Measurements from ENCODE around the gene CLPSL1. TPM values are rescaled to one million over a fixed set of nuclear protein-coding genes. Genes with fewer than 3 reads are reported as not detected.

CLPSL1 gene
- total and polyA plus RNA-seq, 2 of the 8 experiments (the other 6 are each of a cell fraction or from before 2014, with no cell fraction given), result not detected

DNA sequence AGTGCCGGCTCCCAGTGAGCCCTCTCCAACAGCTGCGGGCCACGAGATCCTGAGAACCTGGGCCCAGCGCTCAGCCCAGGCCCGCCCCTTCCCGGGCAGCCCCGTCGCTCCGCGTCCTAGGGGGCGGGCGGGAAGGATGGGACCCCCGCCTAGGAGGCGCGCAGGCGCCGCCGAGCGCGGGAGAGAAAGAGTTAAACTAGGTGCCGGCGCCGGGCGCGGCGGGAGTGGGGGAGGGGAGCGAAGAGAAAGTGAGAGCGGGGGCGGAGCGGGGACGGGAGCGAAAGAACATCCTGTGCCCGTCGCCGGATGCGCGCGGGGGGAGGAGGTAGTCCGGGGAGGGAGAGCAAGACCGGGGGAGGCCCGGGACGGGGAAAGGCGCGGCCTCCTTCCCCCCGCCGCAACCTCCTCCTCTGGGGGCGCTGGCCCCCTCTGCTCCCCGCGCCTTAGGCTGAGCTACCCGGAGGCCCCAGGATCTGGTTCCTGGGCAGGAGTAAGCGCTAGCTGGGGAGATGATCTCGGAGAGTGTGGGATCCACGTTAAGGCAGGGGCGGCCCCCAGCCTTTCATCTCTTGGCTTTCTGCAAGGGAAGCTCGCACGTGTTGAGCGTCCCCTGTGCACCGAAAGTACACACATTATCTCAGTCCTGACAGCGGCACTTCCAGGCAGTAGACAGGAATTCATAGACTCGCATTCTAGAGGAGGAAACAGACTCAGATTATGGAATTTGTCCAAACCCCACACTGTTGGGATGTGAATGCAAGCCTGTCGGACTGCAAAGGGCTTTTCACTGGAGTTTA, 48.9 kb upstream of the CLPSL1 start:
- WGBS, 2 experiments (ENCODE audit: extremely low coverage in 1 of 2, insufficient coverage in 1 of 2, insufficient read length in 1 of 2, insufficient replicate concordance in 2 of 2, low coverage in 1 of 2, low lambda C conversion rate in 2 of 2, missing lambda C conversion rate in 1 of 2), result 3% methylated on average over 26 of the region's 61 CpGs; no CpG with 5 or more reads in 1 of the 2 experiments
- POLR2A ChIA-PET (ENCODE audit: partially characterized antibody), result interaction anchor here (0.6 to 2.7 kb wide), 15 partner anchors 8 to 234 kb away, joined by 3 to 9 read pairs (median 4); partner anchors contain the start of gene FKBP5
- no peak for FAIRE-seq
- TF ChIP-seq EP300 (IDR thresholded peaks at IDR 0.05; ENCODE audit: borderline replicate concordance in 1 of 2, low read depth in 2 of 2, low read length in 2 of 2) (peak in 1 of 2 experiments; percentile 89; a peak in 2 of 3 replicates), SAP30 (IDR thresholded peaks at IDR 0.05; ENCODE audit: insufficient read depth, insufficient replicate concordance, low read length) (peak; percentile 71), PHF8 (conservative IDR thresholded peaks at IDR 0.05; ENCODE audit: low read depth, low read length) (peak; percentile 51), USF2 (IDR thresholded peaks at IDR 0.05; ENCODE audit: low read length) (no peak), CTBP2 (IDR thresholded peaks at IDR 0.05; ENCODE audit: borderline replicate concordance, insufficient read depth, insufficient read length, low read length) (peak; percentile 82), YY1 (IDR thresholded peaks at IDR 0.05; ENCODE audit: low read depth, low read length) (no peak), SP1 (IDR thresholded peaks at IDR 0.05; ENCODE audit: low read depth, low read length) (peak; percentile 61; the same call in 1 of the 2 replicates)

More for the DNA sequence above, 48.9 kb upstream of the CLPSL1 start:
- H3K4ac ChIP-seq (replicated peaks; ENCODE audit: insufficient read length, low read depth, low read length), result peak overlapping the region; percentile 3
- H3K4me3 ChIP-seq (ENCODE audit: extremely low read depth in 1 of 4, insufficient read depth in 2 of 4, low read depth in 3 of 4, low read length in 4 of 4), result peak overlapping the region; percentile 43 to 91 (median 70)
- peak overlapping the region; percentile 11 for H2BK12ac ChIP-seq (ENCODE audit: low read depth, low read length)
- peak overlapping the region in 3 of 4 experiments; percentile 0 to 67 (median 65); a peak in 4 of 7 replicates for H3K9ac ChIP-seq (replicated peaks in 1 of 4; ENCODE audit: extremely low read depth in 1 of 4, low read depth in 3 of 4, low read length in 3 of 4)
- no peak overlapping the region for H3K23ac ChIP-seq (ENCODE audit: insufficient read length)
- peak overlapping the region; percentile 74 to 89 for H3K4me2 ChIP-seq (ENCODE audit: insufficient read depth in 1 of 2, low read depth in 2 of 2, low read length in 2 of 2)
- H3K18ac ChIP-seq (ENCODE audit: extremely low read depth, low read length), result peak overlapping the region; percentile 94
- H2BK15ac ChIP-seq (ENCODE audit: low read length), result peak overlapping the region; percentile 88; the same call in 1 of the 2 replicates
- H4K91ac ChIP-seq (replicated peaks; ENCODE audit: insufficient read length, low read length), result peak overlapping the region; percentile 88
- peak overlapping the region; percentile 84 for H4K5ac ChIP-seq (ENCODE audit: insufficient read length, low read depth, low read length)
- peak overlapping the region; percentile 92 for H3K27ac ChIP-seq (ENCODE audit: low read depth, low read length)
- no peaks in the 10 kb centered on the region for H3K79me1 ChIP-seq (ENCODE audit: low read depth, low read length)
- no peaks in the 10 kb centered on the region for H3K9me3 ChIP-seq (ENCODE audit: insufficient read depth in 2 of 2, low read depth in 1 of 2, low read length in 1 of 2)
- no peaks in the 10 kb centered on the region for H3K36me3 ChIP-seq (ENCODE audit: control insufficient read depth in 2 of 4, insufficient read depth in 4 of 4, low read length in 3 of 4)
- peak in 1 of 2 experiments; percentile 95 for DNase-seq (ENCODE audit: low read depth in 1 of 2, low spot score in 2 of 2)
- peaks cover 20% of the 10 kb centered on the region for H3K23me2 ChIP-seq (ENCODE audit: low read depth, low read length)
- H4K8ac ChIP-seq (ENCODE audit: extremely low read depth, insufficient read depth, low read length), result peak overlapping the region; percentile 79
- peak overlapping the region; percentile 48 for H3K56ac ChIP-seq (replicated peaks; ENCODE audit: insufficient read length, low read depth, low read length)
- no peak overlapping the region for H3K14ac ChIP-seq (ENCODE audit: insufficient read length)
- no peak overlapping the region for H2AFZ ChIP-seq (ENCODE audit: low read length)
- no peaks in the 10 kb centered on the region for H3K79me2 ChIP-seq (ENCODE audit: control insufficient read depth in 1 of 2, insufficient read depth in 2 of 2, low read length in 2 of 2)
- H2BK120ac ChIP-seq (replicated peaks; ENCODE audit: low read depth, low read length), result peak overlapping the region; percentile 4
- peak overlapping the region; percentile 93 for H2BK5ac ChIP-seq (ENCODE audit: low read depth, low read length)
- H2AK5ac ChIP-seq (ENCODE audit: low read depth, low read length), result 0 out of 2 replicates have a peak overlapping the region, but pooled peaks have one; percentile 20
- peak overlapping the region; percentile 90 for H2BK20ac ChIP-seq (ENCODE audit: low read length)
- H3K27me3 ChIP-seq (replicated peaks in 1 of 4; ENCODE audit: control insufficient read depth in 3 of 4, extremely low read depth in 1 of 4, insufficient read depth in 3 of 4, low read length in 3 of 4), result peaks cover 0 to 2% (median under 1%) of the 10 kb centered on the region in 4 experiments; a peak in 3 of 7 replicates
- H4K20me1 ChIP-seq (replicated peaks in 1 of 2; ENCODE audit: control insufficient read depth in 1 of 2, insufficient read depth in 2 of 2, low read length in 2 of 2), result no peaks in the 10 kb centered on the region
- H3K4me1 ChIP-seq (replicated peaks in 1 of 4; ENCODE audit: control insufficient read depth in 3 of 4, insufficient read depth in 4 of 4, low read length in 3 of 4), result peaks cover 13 to 32% (median 25%) of the 10 kb centered on the region in 4 experiments
- CTCF ChIA-PET (ENCODE audit: partially characterized antibody), result interaction anchor here (0.7 to 3.8 kb wide), 9 partner anchors 11 to 390 kb away, joined by 3 to 12 read pairs (median 3); partner anchors contain the start of gene TEAD3
